Ishikawa (cell line): Measurements from ENCODE around the gene THSD4.

Experiments used
- MAX ChIP-seq: IDR thresholded peaks from 2 replicates; pipeline ENCODE4 v1.6.1; 2012
- TAF1 ChIP-seq: IDR thresholded peaks from 2 replicates; pipeline ENCODE4 v1.6.1; 2012; ENCODE audit warnings: low read depth, mild to moderate bottlenecking
- YY1 ChIP-seq: IDR thresholded peaks from 2 replicates; pipeline ENCODE4 v1.6.1; 2012; ENCODE audit warnings: low read depth
- TF ChIP-seq, protein P1 (sequence below): IDR thresholded peaks from 2 replicates; pipeline ENCODE4 v1.6.1; 2012; ENCODE audit warnings: low read depth, mild to moderate bottlenecking

DNA sequence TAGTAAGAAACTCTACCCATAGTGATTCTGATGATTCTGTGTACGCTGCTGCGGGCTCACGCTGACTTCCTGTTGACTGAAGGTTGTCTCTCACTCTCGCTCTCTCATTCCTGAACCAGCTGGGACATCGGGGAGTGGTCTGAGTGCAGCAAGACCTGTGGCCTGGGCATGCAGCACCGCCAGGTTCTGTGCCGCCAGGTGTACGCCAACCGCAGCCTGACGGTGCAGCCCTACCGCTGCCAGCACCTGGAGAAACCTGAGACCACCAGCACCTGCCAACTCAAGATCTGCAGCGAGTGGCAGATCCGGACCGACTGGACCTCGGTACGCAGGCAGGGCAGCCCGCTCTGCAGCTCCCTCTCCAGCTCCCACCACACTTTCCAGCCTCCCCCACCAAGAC lies 631.4 kb downstream of the THSD4 start:
- TF ChIP-seq, protein P1, sequence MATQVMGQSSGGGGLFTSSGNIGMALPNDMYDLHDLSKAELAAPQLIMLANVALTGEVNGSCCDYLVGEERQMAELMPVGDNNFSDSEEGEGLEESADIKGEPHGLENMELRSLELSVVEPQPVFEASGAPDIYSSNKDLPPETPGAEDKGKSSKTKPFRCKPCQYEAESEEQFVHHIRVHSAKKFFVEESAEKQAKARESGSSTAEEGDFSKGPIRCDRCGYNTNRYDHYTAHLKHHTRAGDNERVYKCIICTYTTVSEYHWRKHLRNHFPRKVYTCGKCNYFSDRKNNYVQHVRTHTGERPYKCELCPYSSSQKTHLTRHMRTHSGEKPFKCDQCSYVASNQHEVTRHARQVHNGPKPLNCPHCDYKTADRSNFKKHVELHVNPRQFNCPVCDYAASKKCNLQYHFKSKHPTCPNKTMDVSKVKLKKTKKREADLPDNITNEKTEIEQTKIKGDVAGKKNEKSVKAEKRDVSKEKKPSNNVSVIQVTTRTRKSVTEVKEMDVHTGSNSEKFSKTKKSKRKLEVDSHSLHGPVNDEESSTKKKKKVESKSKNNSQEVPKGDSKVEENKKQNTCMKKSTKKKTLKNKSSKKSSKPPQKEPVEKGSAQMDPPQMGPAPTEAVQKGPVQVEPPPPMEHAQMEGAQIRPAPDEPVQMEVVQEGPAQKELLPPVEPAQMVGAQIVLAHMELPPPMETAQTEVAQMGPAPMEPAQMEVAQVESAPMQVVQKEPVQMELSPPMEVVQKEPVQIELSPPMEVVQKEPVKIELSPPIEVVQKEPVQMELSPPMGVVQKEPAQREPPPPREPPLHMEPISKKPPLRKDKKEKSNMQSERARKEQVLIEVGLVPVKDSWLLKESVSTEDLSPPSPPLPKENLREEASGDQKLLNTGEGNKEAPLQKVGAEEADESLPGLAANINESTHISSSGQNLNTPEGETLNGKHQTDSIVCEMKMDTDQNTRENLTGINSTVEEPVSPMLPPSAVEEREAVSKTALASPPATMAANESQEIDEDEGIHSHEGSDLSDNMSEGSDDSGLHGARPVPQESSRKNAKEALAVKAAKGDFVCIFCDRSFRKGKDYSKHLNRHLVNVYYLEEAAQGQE, result no peak
- no peak for TF ChIP-seq TAF1
- TF ChIP-seq MAX, result no peak
- TF ChIP-seq YY1, result no peak
